ENCODE measurements around the gene DDB1. TPM values are rescaled to one million over a fixed set of nuclear protein-coding genes. Genes with fewer than 3 reads are reported as not detected.

The DDB1 gene
- total RNA-seq = 231 and 237 TPM in 2 replicates

GRCh38 chr11:61332797-61333549 lies at the start of gene DDB1, which contains the start of gene TKFC:
TSS of gene DDB1 (minus strand) at chr11:61333105. CDS start at chr11:61332968, 137 bp downstream.
TSS of gene TKFC (plus strand) at chr11:61333228. CDS start at chr11:61334729, 1,501 bp downstream.
- intact Hi-C loops (cut with micrococcal nuclease) = loop anchor here (1.0 to 2.0 kb wide), 4 partner anchors 96 to 426 kb away; partner anchors contain the start of genes CPSF7, PRPF19, TMEM109 and VPS37C

GRCh38 chr11:61380884-61381283 lies 48.0 kb upstream of the DDB1 start:
- intact Hi-C loops (cut with micrococcal nuclease) = no loop called here

DNA sequence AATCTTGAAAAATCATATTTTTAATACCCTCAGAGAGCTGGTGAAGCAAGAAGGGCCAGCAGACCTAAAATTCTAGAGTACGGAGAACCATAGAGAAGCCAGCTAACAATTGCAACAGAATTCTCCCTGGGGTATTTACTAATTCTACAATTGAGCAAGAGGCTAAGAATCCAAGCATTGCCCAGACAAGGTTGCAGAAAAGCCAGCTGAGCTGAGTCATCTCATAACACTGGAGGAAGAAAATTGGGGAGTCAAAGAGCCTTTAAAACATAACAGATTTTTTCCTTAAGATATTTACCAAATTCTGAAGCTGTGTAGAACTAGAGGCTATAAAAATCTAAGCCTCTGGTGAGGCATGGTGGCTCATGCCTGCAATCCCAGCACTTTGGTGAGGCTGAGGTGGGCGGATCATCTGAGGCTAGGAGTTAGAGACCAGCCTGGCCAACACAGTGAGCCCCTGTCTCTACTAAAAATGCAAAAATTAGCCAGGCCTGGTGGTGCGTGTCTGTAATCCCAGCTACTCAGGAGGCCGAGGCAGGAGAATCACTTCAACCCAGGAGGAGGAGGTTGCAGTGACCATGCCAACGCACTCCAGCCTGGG lies 45.9 kb upstream of the DDB1 start:
- intact Hi-C loops (cut with micrococcal nuclease) = no loop called here

DNA sequence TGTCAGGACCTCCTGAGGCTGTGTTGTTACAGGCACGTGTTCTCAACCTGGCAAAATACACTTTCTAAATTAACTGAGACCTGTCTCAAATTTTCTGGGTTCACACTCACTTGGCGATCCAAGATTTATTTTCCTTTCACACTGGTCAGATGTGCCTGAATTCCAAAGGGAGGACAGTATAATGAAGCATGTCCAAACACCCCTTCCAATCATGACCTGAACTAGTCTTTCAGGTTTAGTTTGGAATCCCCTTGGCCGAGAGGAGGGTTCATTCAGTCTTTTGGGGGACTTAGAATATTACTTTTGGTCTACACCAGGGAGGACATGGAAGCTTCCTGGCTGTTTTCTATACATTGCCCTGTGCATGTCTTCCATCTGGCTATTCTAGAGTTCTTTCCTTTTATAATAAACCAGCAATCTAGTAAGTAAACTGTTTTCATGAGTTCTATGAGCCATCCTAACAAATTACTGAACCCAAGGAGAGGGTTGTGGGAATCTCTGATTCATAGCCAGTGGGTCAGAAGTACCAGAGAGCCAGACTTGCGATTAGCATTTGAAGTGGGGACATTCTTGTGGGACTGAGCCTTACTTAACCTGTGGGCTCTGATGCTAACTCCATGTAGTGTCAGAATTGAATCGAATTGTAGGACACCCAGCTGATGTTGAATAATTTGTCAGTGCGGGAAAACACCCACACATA lies 44.7 kb upstream of the DDB1 start:
- intact Hi-C loops (cut with micrococcal nuclease) = no loop called here

- intact Hi-C loops (cut with micrococcal nuclease) = no loop called here
These were observed 42.8 kb upstream of the DDB1 start for GRCh38 chr11:61375761-61376108.

- intact Hi-C loops (cut with micrococcal nuclease) = no loop called here
These were observed 39.9 kb upstream of the DDB1 start for GRCh38 chr11:61372659-61373420.

- intact Hi-C loops (cut with micrococcal nuclease) = no loop called here
These were observed 37.6 kb upstream of the DDB1 start for GRCh38 chr11:61370349-61371005.

DNA sequence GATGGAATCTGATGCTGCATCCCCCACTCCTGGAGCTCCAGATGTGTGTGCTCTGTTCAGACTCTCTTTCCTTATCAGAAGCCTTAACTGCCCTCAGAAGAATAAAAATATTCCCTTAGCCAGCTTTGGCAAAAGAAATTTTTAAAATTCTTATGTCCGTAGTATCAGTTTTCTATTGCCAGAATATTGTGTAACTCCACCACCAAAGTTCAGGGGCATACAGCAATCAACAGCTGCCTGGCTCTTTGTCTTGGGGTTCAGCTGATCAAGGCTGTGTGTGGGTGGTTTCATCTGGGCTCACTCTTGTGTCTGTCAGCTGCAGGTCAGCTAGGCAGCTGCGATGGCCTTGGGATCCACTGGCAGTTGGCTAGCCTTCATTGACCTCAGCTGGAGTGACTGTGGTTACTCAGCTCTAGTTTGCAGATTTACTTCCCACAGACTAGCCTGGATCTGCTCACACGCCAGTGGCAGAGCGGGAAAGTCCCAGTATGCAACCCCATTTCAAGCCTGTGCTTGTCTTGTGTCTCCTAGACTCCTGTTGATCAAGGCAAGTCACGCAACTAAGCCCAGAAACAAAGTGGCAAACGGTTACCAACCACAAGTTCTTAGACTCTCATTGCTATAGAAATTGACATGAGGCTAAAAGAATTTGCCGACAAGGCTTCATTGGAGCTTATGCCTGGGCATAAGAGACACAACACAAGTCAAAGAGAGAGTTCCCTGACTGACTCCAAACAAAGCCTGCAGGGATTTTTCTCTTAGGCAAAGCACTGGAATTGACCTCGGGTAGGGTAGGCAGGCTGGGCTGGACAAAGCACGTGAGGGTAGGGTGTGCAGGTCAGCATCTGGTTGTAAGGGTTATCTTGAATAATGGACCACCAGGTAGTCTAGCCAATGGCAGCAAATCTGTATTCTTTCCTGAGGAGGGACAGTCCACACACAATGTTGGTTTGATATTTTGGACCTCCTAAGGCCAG lies 36.8 kb upstream of the DDB1 start:
- intact Hi-C loops (cut with micrococcal nuclease) = no loop called here

- intact Hi-C loops (cut with micrococcal nuclease) = no loop called here
These were observed 35.7 kb upstream of the DDB1 start for GRCh38 chr11:61368646-61369045.

GRCh38 chr11:61367406-61367805 lies 34.5 kb upstream of the DDB1 start:
- intact Hi-C loops (cut with micrococcal nuclease) = no loop called here

- intact Hi-C loops (cut with micrococcal nuclease) = no loop called here
These were observed 31.2 kb upstream of the DDB1 start for GRCh38 chr11:61364012-61364675.

DNA sequence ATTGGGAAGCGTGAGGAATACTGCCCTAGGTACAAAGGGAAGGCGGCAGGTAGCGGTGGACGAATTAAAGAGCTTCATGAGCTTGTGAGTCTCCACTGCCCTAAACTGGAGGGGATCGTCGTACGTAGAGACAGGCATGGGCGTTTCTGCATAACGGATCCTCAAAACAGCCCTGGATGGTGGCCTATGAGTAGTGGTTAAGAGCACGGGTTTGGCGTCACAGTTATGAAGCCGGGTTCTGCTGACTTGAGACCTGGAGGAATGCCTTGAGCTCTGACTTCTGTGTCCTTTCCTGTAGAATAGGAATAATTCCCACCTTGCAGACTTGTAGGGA lies 29.6 kb upstream of the DDB1 start:
- intact Hi-C loops (cut with micrococcal nuclease) = loop anchor here (1.0 kb wide), 4 partner anchors 23 to 68 kb away; partner anchors contain the start of genes SDHAF2 and TMEM216

DNA sequence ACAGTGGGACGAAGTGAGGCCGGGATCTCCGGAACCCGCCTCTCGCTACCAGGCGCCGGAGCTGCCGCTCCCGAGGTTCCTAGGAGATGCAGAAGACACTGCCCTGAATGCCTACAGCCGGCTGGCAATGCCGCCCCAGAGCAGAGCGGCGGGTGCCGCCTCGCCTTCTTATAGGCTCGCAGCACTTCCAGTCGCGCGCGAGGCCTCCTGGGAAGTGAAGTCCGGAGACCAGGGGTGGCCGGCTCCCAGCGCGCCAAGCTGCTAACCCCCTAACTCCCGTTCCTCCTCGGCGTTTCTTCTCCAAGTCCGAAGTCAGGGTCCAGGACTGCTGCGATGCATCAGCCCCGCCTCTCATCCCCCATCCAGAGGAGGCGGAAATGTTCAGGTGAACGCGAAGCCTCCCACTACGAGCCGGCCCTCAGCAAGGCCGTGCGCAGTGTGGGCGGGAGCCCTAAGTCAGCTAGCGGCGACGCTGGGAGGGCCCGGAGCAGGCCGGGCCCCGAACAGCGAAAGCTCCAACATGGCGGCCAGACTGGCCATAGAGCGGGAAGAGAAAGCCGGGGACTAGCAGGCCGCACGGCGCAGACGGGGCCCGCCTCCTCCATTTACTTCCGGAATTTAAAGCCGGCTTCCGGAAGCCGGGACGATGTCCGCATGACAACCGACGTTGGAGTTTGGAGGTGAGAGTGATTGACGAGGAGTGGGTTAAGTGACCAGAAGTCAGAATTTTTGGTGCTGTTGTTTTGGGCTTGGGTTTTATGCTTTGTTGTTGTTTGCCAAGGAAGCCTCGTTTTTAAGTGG lies 29.0 kb upstream of the DDB1 start, which contains the start of the genes CYB561A3 and TMEM138:
CYB561A3 (minus strand) TSS at position 142 of the 801 bp plus-strand sequence. CDS start 5,169 bp downstream, outside the sequence.
TMEM138 (plus strand) TSS at position 634 of the 801 bp plus-strand sequence. CDS start 2,017 bp downstream, outside the sequence.
- intact Hi-C loops (cut with micrococcal nuclease) = loop anchor here (1.0 kb wide), 4 partner anchors 23 to 68 kb away; partner anchors contain the start of genes SDHAF2 and TMEM216

GRCh38 chr11:61361237-61361740 lies 28.4 kb upstream of the DDB1 start:
- intact Hi-C loops (cut with micrococcal nuclease) = no loop called here

- intact Hi-C loops (cut with micrococcal nuclease) = no loop called here
These were observed 26.6 kb upstream of the DDB1 start for GRCh38 chr11:61359516-61359915.

DNA sequence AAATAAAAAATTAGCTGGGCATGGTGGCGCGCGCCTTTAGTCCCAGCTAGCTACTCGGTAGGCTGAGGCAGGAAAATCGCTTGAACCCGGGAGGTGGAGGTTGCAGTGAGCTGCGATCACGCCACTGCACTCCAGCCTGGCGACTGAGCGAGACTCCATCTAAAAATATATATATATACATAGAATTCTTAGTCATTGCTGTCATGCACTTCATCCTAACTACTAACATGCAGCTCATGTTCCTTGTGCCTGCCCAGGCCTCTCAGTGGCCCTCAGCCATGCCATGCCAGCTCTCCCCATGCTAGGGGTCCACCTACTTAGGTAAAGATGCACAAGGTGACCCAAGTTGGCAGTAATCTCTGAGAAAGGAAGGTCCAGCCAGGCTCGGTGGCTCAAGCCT lies 25.7 kb upstream of the DDB1 start:
- intact Hi-C loops (cut with micrococcal nuclease) = no loop called here

DNA sequence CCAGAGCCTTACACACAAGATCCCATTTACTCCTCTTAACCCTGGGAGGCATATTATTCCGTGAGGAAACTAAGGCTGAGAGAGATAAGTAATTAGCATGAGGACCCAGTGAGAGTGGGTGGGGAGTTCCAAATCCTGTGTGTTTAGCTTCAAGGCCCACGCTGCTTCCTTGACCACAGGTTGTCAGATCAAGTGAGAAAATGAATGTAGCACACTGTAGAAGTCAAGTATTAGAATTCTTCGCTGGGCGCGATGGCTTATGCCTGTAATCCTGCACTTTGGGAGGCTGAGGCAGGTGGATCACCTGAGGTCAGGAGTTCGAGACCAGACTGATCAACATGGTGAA lies 25.0 kb upstream of the DDB1 start:
- intact Hi-C loops (cut with micrococcal nuclease) = no loop called here
